Osteocyte (in vitro differentiated cells): ENCODE results near the gene RBM41. TPM values are rescaled to one million over a fixed set of nuclear protein-coding genes. Genes with fewer than 3 reads are reported as not detected.

Experiments
- DNase-seq: peaks from one replicate; pipeline ENCODE4 v3.0.0; 2021; ENCODE audit warnings: mixed read lengths; ENCODE audit not compliant: unreplicated experiment; ENCODE audit errors: extremely low spot score
- H3K27ac Mint-ChIP-seq: one replicate; pipeline ENCODE4 v1.8.0; 2021; ENCODE audit warnings: mild to moderate bottlenecking, mixed read lengths; ENCODE audit not compliant: unreplicated experiment
- H3K27me3 Mint-ChIP-seq: one replicate; pipeline ENCODE4 v1.8.0; 2021; ENCODE audit warnings: mixed read lengths; ENCODE audit not compliant: unreplicated experiment
- H3K36me3 Mint-ChIP-seq: one replicate; pipeline ENCODE4 v1.8.0; 2021; ENCODE audit warnings: mixed read lengths; ENCODE audit not compliant: unreplicated experiment
- H3K4me1 Mint-ChIP-seq: one replicate; pipeline ENCODE4 v1.8.0; 2021; ENCODE audit warnings: mixed read lengths; ENCODE audit not compliant: unreplicated experiment
- H3K4me3 Mint-ChIP-seq: one replicate; pipeline ENCODE4 v1.8.0; 2021; ENCODE audit warnings: mild to moderate bottlenecking, moderate library complexity, mixed read lengths; ENCODE audit not compliant: unreplicated experiment
- H3K9me3 Mint-ChIP-seq: one replicate; pipeline ENCODE4 v1.8.0; 2021; ENCODE audit warnings: mixed read lengths; ENCODE audit not compliant: unreplicated experiment
- CTCF ChIP-seq: fragments of 200-600 bp; sonication (generic); IDR thresholded peaks from 2 replicates; pipeline ENCODE4 v1.5.0; 2021; ENCODE audit warnings: antibody characterized with exemption, mild to moderate bottlenecking, moderate library complexity
- total RNA-seq: library from RNA; stranded (reverse); gene quantifications from 2 replicates; pipeline ENCODE4 v1.2.1, GENCODE V29; 2021

Gene RBM41
- total RNA-seq, 1 donor from 2014 or later, result 15.3 TPM

DNA sequence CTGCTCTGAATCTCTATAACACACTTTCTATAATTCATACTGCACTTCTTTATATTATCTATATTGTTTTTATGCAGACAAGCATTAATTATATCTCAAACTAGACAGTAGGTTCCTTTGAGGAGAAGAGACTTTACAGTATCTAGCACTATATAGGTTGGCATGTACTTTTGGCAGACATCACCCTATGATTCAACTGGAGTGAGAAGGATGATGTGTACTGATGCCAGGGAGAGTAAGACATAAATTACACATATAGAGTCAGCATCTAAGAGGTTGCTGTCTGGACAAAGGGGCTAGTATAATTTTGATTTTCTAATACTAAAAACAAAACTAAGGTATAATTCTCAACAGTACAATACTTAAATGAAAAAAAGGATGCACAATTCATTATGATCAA is 5.1 kb upstream of the RBM41 start:
- H3K36me3 Mint-ChIP-seq, result no peaks in the 10 kb centered on the region
- peaks cover 25% of the 10 kb centered on the region for H3K27me3 Mint-ChIP-seq
- no peak overlapping the region for H3K27ac Mint-ChIP-seq
- peaks cover 4% of the 10 kb centered on the region for H3K4me1 Mint-ChIP-seq
- H3K4me3 Mint-ChIP-seq, result no peak overlapping the region
- DNase-seq, result no peak
- no peak for TF ChIP-seq CTCF
- peaks cover 5% of the 10 kb centered on the region for H3K9me3 Mint-ChIP-seq

GRCh38 chrX:107119283-107119682 is 661 bp upstream of the RBM41 start:
- TF ChIP-seq CTCF, result no peak
- Mint-ChIP-seq H3K27ac (no peak overlapping the region), H3K27me3 (peaks cover 7% of the 10 kb centered on the region), H3K9me3 (peaks cover 5% of the 10 kb centered on the region), H3K36me3 (peaks cover 6% of the 10 kb centered on the region), H3K4me3 (peak overlapping the region; percentile 96), H3K4me1 (peaks cover 11% of the 10 kb centered on the region)
- DNase-seq, result no peak

DNA sequence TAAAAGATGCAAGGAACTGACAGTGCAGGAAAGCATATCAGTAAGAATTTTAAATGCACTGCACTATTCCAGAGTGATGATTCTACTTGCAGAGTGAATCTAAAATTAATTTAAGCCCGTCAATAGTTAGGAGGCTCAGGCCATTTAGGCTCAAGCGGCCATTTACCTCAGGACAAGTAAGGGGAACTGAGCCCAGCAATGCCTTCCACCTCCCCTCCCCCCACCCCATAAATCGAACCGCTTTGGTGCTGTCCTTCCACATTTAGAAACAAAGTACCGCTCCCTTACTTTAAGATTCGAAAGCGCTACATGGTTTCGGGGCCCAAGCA is 665 bp downstream of the RBM41 start:
- H3K36me3 Mint-ChIP-seq, result peaks cover 12% of the 10 kb centered on the region
- peaks cover 5% of the 10 kb centered on the region for H3K9me3 Mint-ChIP-seq
- peak overlapping the region; percentile 96 for H3K4me3 Mint-ChIP-seq
- no peaks in the 10 kb centered on the region for H3K27me3 Mint-ChIP-seq
- TF ChIP-seq CTCF, result no peak
- peak overlapping the region; percentile 98 for H3K27ac Mint-ChIP-seq
- DNase-seq, result no peak
- peaks cover 11% of the 10 kb centered on the region for H3K4me1 Mint-ChIP-seq

DNA sequence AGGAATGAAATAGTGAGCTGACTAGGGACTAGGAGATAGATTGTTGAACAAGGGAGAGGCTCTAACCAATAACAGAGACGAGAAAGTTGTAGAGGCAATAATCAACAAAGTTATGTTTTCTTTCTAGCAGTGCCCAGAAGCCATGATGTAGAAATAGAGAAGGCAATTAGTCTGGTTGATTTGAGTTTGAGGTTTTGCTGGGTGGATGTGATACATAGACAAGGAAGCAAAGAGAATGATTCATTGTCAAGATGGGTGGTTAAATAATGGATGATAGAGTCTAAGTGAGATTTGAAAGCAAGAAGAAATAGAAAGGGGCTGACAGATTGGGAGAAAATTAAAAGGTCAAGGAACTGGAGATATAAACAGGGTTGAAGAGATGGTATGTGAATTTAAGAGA is 11.2 kb downstream of the RBM41 start:
- Mint-ChIP-seq H3K4me1 (no peaks in the 10 kb centered on the region), H3K4me3 (no peak overlapping the region), H3K27ac (no peak overlapping the region), H3K9me3 (peaks cover 7% of the 10 kb centered on the region), H3K27me3 (no peaks in the 10 kb centered on the region), H3K36me3 (peaks cover 23% of the 10 kb centered on the region)
- no peak for TF ChIP-seq CTCF
- no peak for DNase-seq

GRCh38 chrX:107102980-107103379 is 15.6 kb downstream of the RBM41 start:
- peaks cover 9% of the 10 kb centered on the region for H3K36me3 Mint-ChIP-seq
- no peak overlapping the region for H3K4me3 Mint-ChIP-seq
- no peaks in the 10 kb centered on the region for H3K4me1 Mint-ChIP-seq
- no peak for TF ChIP-seq CTCF
- peaks cover 7% of the 10 kb centered on the region for H3K9me3 Mint-ChIP-seq
- no peak for DNase-seq
- H3K27me3 Mint-ChIP-seq, result no peaks in the 10 kb centered on the region
- H3K27ac Mint-ChIP-seq, result no peak overlapping the region
